Smooth muscle cell (in vitro differentiated cells): ENCODE data around the gene DDX28. TPM values are rescaled to one million over a fixed set of nuclear protein-coding genes. Genes with fewer than 3 reads are reported as not detected.

Source experiments
- DNase-seq: peaks from one replicate; lab custom pipeline; 2025; ENCODE audit not compliant: unreplicated experiment; lab: John Stamatoyannopoulos, UW
- H2AFZ ChIP-seq: fragments of 200-600 bp; sonication (generic); 2 replicates; pipeline ENCODE4 v1.6.0; 2016; ENCODE audit warnings: antibody characterized with exemption, low read depth, mild to moderate bottlenecking
- H3F3A ChIP-seq: fragments of 200-600 bp; sonication (generic); 2 replicates; pipeline ENCODE4 v1.6.0; 2017; ENCODE audit warnings: antibody characterized with exemption, low read depth
- H3K27ac ChIP-seq: fragments of 200-600 bp; sonication (generic); 2 replicates; pipeline ENCODE4 v1.5.1; 2016; ENCODE audit warnings: low read depth, mild to moderate bottlenecking
- H3K27me3 ChIP-seq: fragments of 200-600 bp; sonication (generic); 2 replicates; pipeline ENCODE4 v1.6.1; 2016; ENCODE audit warnings: low read depth, mild to moderate bottlenecking
- H3K36me3 ChIP-seq: fragments of 200-600 bp; sonication (generic); 2 replicates; pipeline ENCODE4 v1.5.1; 2016; ENCODE audit warnings: low read depth
- H3K4me1 ChIP-seq: fragments of 200-600 bp; sonication (generic); 2 replicates; pipeline ENCODE4 v1.5.1; 2016; ENCODE audit warnings: low read depth
- H3K4me2 ChIP-seq: fragments of 200-600 bp; sonication (generic); 2 replicates; pipeline ENCODE4 v1.6.0; 2016; ENCODE audit warnings: mild to moderate bottlenecking
- H3K4me3 ChIP-seq: fragments of 200-600 bp; sonication (generic); 2 replicates; pipeline ENCODE4 v1.5.1; 2016; ENCODE audit warnings: mild to moderate bottlenecking
- H3K79me2 ChIP-seq: fragments of 200-600 bp; sonication (generic); 2 replicates; pipeline ENCODE4 v1.6.0; 2016; ENCODE audit warnings: low read depth, mild to moderate bottlenecking
- H3K9ac ChIP-seq: fragments of 200-600 bp; sonication (generic); 2 replicates; pipeline ENCODE4 v1.6.0; 2016; ENCODE audit warnings: low read depth
- H3K9me3 ChIP-seq: fragments of 200-600 bp; sonication (generic); replicated peaks from 2 replicates; pipeline ENCODE4 v1.5.1; 2016; ENCODE audit warnings: low read depth
- H4K20me1 ChIP-seq: fragments of 200-600 bp; sonication (generic); 2 replicates; pipeline ENCODE4 v1.6.0; 2016; ENCODE audit warnings: low read depth
- CTCF ChIP-seq: fragments of 200-600 bp; sonication (generic); IDR thresholded peaks from 2 replicates; pipeline ENCODE4 v1.5.1; 2017; ENCODE audit warnings: borderline replicate concordance, mild to moderate bottlenecking, antibody characterized with exemption; ENCODE audit not compliant: insufficient read depth, poor library complexity, severe bottlenecking
- WGBS: methylation state at CpG from one replicate; pipeline ENCODE4 v1.1.7; 2016; ENCODE audit warnings: low lambda C conversion rate; 5-methylcytosine and 5-hydroxymethylcytosine counted together
- polyA plus RNA-seq: library from polyadenylated mRNA; unstranded; fragments of >200 nt; fragmentation: Nextera tagmentation; extraction: Ambion mirVana; gene quantifications from 2 replicates; pipeline ENCODE4 v1.2.1, GENCODE V29; 2016
- total RNA-seq: library from RNA; depleted of rRNA; stranded (reverse); fragments of >200 nt; gene quantifications from 2 replicates; pipeline ENCODE4 v1.2.3, GENCODE V29; 2014

The DDX28 gene
- total and polyA plus RNA-seq, 2 experiments from 2014 or later, result 6.7 to 9.0 TPM

DNA sequence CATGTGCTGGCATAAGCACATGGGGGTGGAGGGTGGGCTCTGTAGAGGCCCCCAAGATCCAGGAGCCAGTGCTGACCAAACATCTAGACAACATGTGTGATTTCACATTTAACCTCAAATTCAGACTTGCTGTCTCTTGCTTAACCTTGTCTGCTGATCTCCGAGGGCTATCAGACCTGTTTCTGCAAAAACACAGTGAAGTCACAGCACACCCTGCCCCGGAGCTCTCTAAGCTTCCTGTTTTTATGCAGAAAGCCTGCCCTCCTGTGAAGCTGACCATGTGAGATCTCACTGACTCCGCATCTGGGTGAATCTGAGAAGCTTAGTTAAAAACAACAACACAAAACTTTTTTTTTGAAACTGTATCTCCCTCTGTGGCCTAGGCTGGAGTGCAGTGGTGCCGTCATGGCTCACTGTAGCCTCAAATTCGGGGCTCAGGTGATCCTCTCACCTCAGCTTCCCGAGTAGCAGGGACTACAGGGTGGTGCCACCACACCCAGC lies 17.2 kb downstream of the DDX28 start:
- TF ChIP-seq CTCF, result no peak
- H3K36me3 ChIP-seq, result no peaks in the 10 kb centered on the region
- no peaks in the 10 kb centered on the region for H3F3A ChIP-seq
- WGBS, result 57% methylated on average over 6 of the region's 6 CpGs
- no peaks in the 10 kb centered on the region for H3K27me3 ChIP-seq
- H3K27ac ChIP-seq, result no peak overlapping the region
- no peaks in the 10 kb centered on the region for H3K79me2 ChIP-seq
- H3K4me3 ChIP-seq, result no peak overlapping the region
- DNase-seq, result no peak
- H3K4me1 ChIP-seq, result no peaks in the 10 kb centered on the region
- no peaks in the 10 kb centered on the region for H4K20me1 ChIP-seq
- H3K9me3 ChIP-seq, result no peaks in the 10 kb centered on the region
- H3K4me2 ChIP-seq, result no peak overlapping the region
- no peak overlapping the region for H2AFZ ChIP-seq
- H3K9ac ChIP-seq, result no peak overlapping the region

DNA sequence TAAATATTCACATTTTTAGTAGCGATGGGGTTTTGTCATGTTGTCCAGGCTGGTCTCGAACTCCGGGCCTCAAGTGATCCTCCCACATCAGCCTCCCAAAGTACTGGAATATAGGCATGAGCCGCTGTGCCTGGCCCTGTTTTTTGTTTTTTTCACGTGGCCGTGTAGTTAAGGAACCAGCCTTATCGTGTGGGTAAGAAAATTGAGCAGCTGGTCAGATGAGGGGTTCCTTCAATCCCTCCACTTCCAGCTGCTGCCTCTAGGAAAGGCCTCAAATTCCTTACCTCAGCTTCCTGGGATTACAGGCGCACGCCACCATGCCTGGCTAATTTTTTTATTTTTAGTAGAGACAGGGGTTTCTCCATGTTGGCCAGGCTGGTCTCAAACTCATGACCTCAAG lies 17.8 kb downstream of the DDX28 start:
- no peak overlapping the region for H3K4me2 ChIP-seq
- DNase-seq, result no peak
- no peaks in the 10 kb centered on the region for H3K9me3 ChIP-seq
- H3K4me1 ChIP-seq, result no peaks in the 10 kb centered on the region
- no peak overlapping the region for H3K4me3 ChIP-seq
- H2AFZ ChIP-seq, result no peak overlapping the region
- TF ChIP-seq CTCF, result no peak
- H3K9ac ChIP-seq, result no peak overlapping the region
- 91% methylated on average over 9 of the region's 9 CpGs for whole genome bisulfite sequencing
- no peaks in the 10 kb centered on the region for H3K79me2 ChIP-seq
- no peak overlapping the region for H3K27ac ChIP-seq
- no peaks in the 10 kb centered on the region for H3K36me3 ChIP-seq
- no peaks in the 10 kb centered on the region for H4K20me1 ChIP-seq
- no peaks in the 10 kb centered on the region for H3F3A ChIP-seq
- no peaks in the 10 kb centered on the region for H3K27me3 ChIP-seq

- no peak overlapping the region for H3K4me3 ChIP-seq
- H3K9me3 ChIP-seq, result no peaks in the 10 kb centered on the region
- no peak for DNase-seq
- WGBS, result 85% methylated on average over 4 of the region's 4 CpGs
- H3K27ac ChIP-seq, result no peak overlapping the region
- no peak overlapping the region for H2AFZ ChIP-seq
- H3F3A ChIP-seq, result no peaks in the 10 kb centered on the region
- H3K27me3 ChIP-seq, result no peaks in the 10 kb centered on the region
- no peak for TF ChIP-seq CTCF
- H3K9ac ChIP-seq, result no peak overlapping the region
- no peaks in the 10 kb centered on the region for H3K4me1 ChIP-seq
- no peaks in the 10 kb centered on the region for H3K36me3 ChIP-seq
- no peaks in the 10 kb centered on the region for H3K79me2 ChIP-seq
- no peaks in the 10 kb centered on the region for H4K20me1 ChIP-seq
- H3K4me2 ChIP-seq, result no peak overlapping the region
Measured at GRCh38 chr16:68003031-68003430, 20.0 kb downstream of the DDX28 start.

DNA sequence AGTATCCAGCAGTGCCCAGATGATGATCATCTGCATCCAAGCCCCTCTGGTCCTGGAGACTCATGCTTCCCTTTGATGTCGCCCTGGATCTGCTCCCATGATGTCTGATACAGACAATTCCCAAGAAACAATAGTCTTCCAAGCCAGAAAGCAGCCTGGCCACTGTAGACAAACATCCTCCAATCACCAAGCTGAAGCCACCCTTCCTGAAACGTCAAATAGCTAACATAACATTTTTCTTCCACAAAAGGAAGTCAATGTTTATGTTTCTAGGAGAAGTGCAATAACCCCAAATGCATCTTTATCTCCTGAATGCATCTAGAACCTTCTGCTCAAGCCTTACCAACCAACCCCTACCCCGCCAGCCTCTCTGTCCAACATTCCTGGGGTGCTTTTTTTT lies 22.6 kb downstream of the DDX28 start:
- H3K79me2 ChIP-seq, result no peaks in the 10 kb centered on the region
- TF ChIP-seq CTCF, result no peak
- H3F3A ChIP-seq, result no peaks in the 10 kb centered on the region
- no peak overlapping the region for H2AFZ ChIP-seq
- no peak for DNase-seq
- no peaks in the 10 kb centered on the region for H3K36me3 ChIP-seq
- H4K20me1 ChIP-seq, result no peaks in the 10 kb centered on the region
- no peak overlapping the region for H3K4me3 ChIP-seq
- no peaks in the 10 kb centered on the region for H3K9me3 ChIP-seq
- WGBS, result 69% methylated on average over 3 of the region's 3 CpGs
- H3K4me1 ChIP-seq, result no peaks in the 10 kb centered on the region
- no peaks in the 10 kb centered on the region for H3K27me3 ChIP-seq
- no peak overlapping the region for H3K27ac ChIP-seq
- no peak overlapping the region for H3K4me2 ChIP-seq
- no peak overlapping the region for H3K9ac ChIP-seq
